ENCODE measurements around the gene PPARD. TPM values are rescaled to one million over a fixed set of nuclear protein-coding genes. Genes with fewer than 3 reads are reported as not detected.

The PPARD gene
- total and polyA plus RNA-seq, 2 of the 13 experiments (the other 11 are each of a cell fraction or from before 2014, with no cell fraction given), result 6.1 to 13.3 TPM

- TF ChIP-seq ESRRA (CRISPR knock-in tag; IDR thresholded peaks at IDR 0.05; ENCODE audit: low read depth) (peak; percentile 74; the same call in 1 of the 2 replicates), GLMP (CRISPR knock-in tag; IDR thresholded peaks at IDR 0.05; ENCODE audit: borderline replicate concordance) (no peak), NFE2 (CRISPR knock-in tag; IDR thresholded peaks at IDR 0.05) (peak; percentile 27; the same call in 1 of the 2 replicates), ZNF292 (CRISPR knock-in tag; IDR thresholded peaks at IDR 0.05; ENCODE audit: borderline replicate concordance, low read depth) (peak; percentile 88; the same call in 1 of the 2 replicates), ZFP91 (CRISPR knock-in tag; IDR thresholded peaks at IDR 0.05; ENCODE audit: borderline replicate concordance) (peak; percentile 85), TBX2 (CRISPR knock-in tag; IDR thresholded peaks at IDR 0.05; ENCODE audit: borderline replicate concordance) (peak; percentile 100), ZNF30 (CRISPR knock-in tag; IDR thresholded peaks at IDR 0.05) (no peak), ZMYM4 (CRISPR knock-in tag; IDR thresholded peaks at IDR 0.05) (peak; percentile 84), HDAC2 (CRISPR knock-in tag; IDR thresholded peaks at IDR 0.05) (peak; percentile 100), ZNF605 (CRISPR knock-in tag; IDR thresholded peaks at IDR 0.05) (peak; percentile 96), ZNF558 (CRISPR knock-in tag; IDR thresholded peaks at IDR 0.05; ENCODE audit: borderline replicate concordance) (no peak; the same call in 1 of the 2 replicates), ZNF609 (CRISPR knock-in tag; IDR thresholded peaks at IDR 0.05; ENCODE audit: borderline replicate concordance) (peak; percentile 100), ZBTB10 (CRISPR knock-in tag; IDR thresholded peaks at IDR 0.05; ENCODE audit: borderline replicate concordance) (no peak; the same call in 1 of the 2 replicates), SMC3 (IDR thresholded peaks at IDR 0.05; ENCODE audit: low read length) (peak; percentile 100), CTCF (CRISPR knock-in tag; IDR thresholded peaks at IDR 0.05) (peak; percentile 97)
Measured at GRCh38 chr6:35415065-35415891, 72.9 kb downstream of the PPARD start (continued).

All from HepG2 (cell line).